GM12878 (cell line): ENCODE results near the gene OSBPL3. TPM values are rescaled to one million over a fixed set of nuclear protein-coding genes. Genes with fewer than 3 reads are reported as not detected.

Experiments
- ATAC-seq: fragments of 200-7000 bp; cut with Tn5 transposase; 3 replicates; pipeline ENCODE4 v1.9.1; 2020; ENCODE audit warnings: mild to moderate bottlenecking, moderate library complexity
- BruUV-seq: library from RNA; stranded (reverse); fragments of 400-500 nt; replicated peaks from 2 replicates; lab custom pipeline; 2021; lab: Mats Ljungman, UMichigan
- CTCF ChIA-PET: fragments of 300-600 bp; sonication (Branson Sonifier 250); formaldehyde crosslinking; extraction: SDS; loops from one replicate; lab custom pipeline; 2021; ENCODE audit warnings: inconsistent platforms; lab: Yijun Ruan, JAX
- POLR2A ChIA-PET: fragments of 350-600 bp; formaldehyde crosslinking; extraction: SDS; loops from one replicate; lab custom pipeline; 2021; ENCODE audit warnings: inconsistent platforms; lab: Charles Lee
- RAD21 ChIA-PET: fragments of 300-600 bp; sonication (Branson Sonifier 250); formaldehyde crosslinking; loops from one replicate; lab custom pipeline; 2023; ENCODE audit warnings: antibody characterized with exemption; ENCODE audit not compliant: unreplicated experiment; lab: Charles Lee
- SMC1A ChIA-PET: fragments of 300-600 bp; sonication (Branson Sonifier 250); formaldehyde crosslinking; loops from one replicate; lab custom pipeline; 2023; ENCODE audit not compliant: unreplicated experiment, uncharacterized antibody; lab: Charles Lee
- DNase-seq: peaks from one replicate; pipeline ENCODE4 v3.0.0-alpha.2; 2011; ENCODE audit warnings: low read depth, low spot score
- FAIRE-seq: peaks from 3 replicates; lab custom pipeline; 2011; peaks lifted over from hg19 to GRCh38; lab: Jason Lieb, UNC
- H2AFZ ChIP-seq: 2 replicates; pipeline ENCODE4 v1.6.0; 2011; ENCODE audit warnings: low read depth, low read length, control low read depth; ENCODE audit not compliant: control insufficient read depth
- H3K27ac ChIP-seq: 2 replicates; pipeline ENCODE4 v1.5.1; 2011; ENCODE audit warnings: control low read depth; ENCODE audit not compliant: control insufficient read depth, insufficient read depth
- H3K27me3 ChIP-seq, 2 experiments: replicated peaks in 1 of 2; 2 replicates each; pipeline versions ENCODE4 v1.6.0 to v1.6.1; 2011; ENCODE audit warnings: low read length in 1 of 2; ENCODE audit not compliant: control insufficient read depth in 2 of 2, insufficient read depth in 2 of 2
- H3K36me3 ChIP-seq, 2 experiments: 2 replicates each; pipeline ENCODE4 v1.5.1; 2011; ENCODE audit warnings: low read length in 1 of 2; ENCODE audit not compliant: control insufficient read depth in 2 of 2, insufficient read depth in 2 of 2
- H3K4me1 ChIP-seq: 2 replicates; pipeline ENCODE4 v1.6.1; 2011; ENCODE audit warnings: mild to moderate bottlenecking, low read length, moderate library complexity, mixed read lengths; ENCODE audit not compliant: control insufficient read depth, insufficient read depth
- H3K4me2 ChIP-seq: 2 replicates; pipeline ENCODE4 v1.6.0; 2011; ENCODE audit warnings: control low read depth; ENCODE audit not compliant: control insufficient read depth, insufficient read depth
- H3K4me3 ChIP-seq: fragments of 200-600 bp; sonication (generic); 2 replicates; pipeline ENCODE4 v1.5.1; 2016
- H3K79me2 ChIP-seq: 2 replicates; pipeline ENCODE4 v1.6.0; 2011; ENCODE audit warnings: low read length; ENCODE audit not compliant: control insufficient read depth, insufficient read depth
- H3K9ac ChIP-seq: 2 replicates; pipeline ENCODE4 v1.8.0; 2011; ENCODE audit warnings: low read length, control low read depth, mixed read lengths; ENCODE audit not compliant: control insufficient read depth, insufficient read depth
- H3K9me3 ChIP-seq: replicated peaks from 3 replicates; pipeline ENCODE4 v1.5.1; 2011; ENCODE audit warnings: mild to moderate bottlenecking, low read length; ENCODE audit not compliant: control insufficient read depth, insufficient read depth
- H4K20me1 ChIP-seq: 2 replicates; pipeline ENCODE4 v1.6.0; 2011; ENCODE audit not compliant: control insufficient read depth, insufficient read depth
- ATF3 ChIP-seq: IDR thresholded peaks from 2 replicates; pipeline ENCODE4 v1.6.1; 2011; ENCODE audit warnings: low read depth, mild to moderate bottlenecking, low read length, moderate library complexity, borderline replicate concordance; ENCODE audit errors: extremely low read depth
- CBX3 ChIP-seq: fragments of 200-600 bp; sonication (generic); IDR thresholded peaks from 2 replicates; pipeline ENCODE4 v1.6.1; 2016; ENCODE audit warnings: low read depth, borderline replicate concordance
- NBN ChIP-seq: fragments of 450-650 bp; IDR thresholded peaks from 2 replicates; pipeline ENCODE4 v1.6.1; 2016
- NKRF ChIP-seq: fragments of 450-650 bp; conservative IDR thresholded peaks from 2 replicates; pipeline ENCODE4 v1.6.1; 2017; ENCODE audit warnings: mild to moderate bottlenecking, moderate library complexity
- NR2C2 ChIP-seq: IDR thresholded peaks from 2 replicates; pipeline ENCODE4 v1.6.1; 2011; ENCODE audit warnings: borderline replicate concordance, low read depth; ENCODE audit not compliant: control insufficient read depth, insufficient read length
- NRF1 ChIP-seq: conservative IDR thresholded peaks from 2 replicates; pipeline ENCODE4 v1.6.1; 2011; ENCODE audit warnings: mild to moderate bottlenecking, low read depth, low read length, improper control_type of control experiment
- SIX5 ChIP-seq: IDR thresholded peaks from 2 replicates; pipeline ENCODE4 v1.6.1; 2011; ENCODE audit warnings: mild to moderate bottlenecking, low read depth, low read length, moderate library complexity; ENCODE audit not compliant: severe bottlenecking
- WGBS: methylation state at CpG from one replicate; pipeline ENCODE4 v1.1.6; 2016; ENCODE audit warnings: low lambda C conversion rate; ENCODE audit not compliant: insufficient replicate concordance, insufficient coverage; ENCODE audit errors: missing lambda C conversion rate; 5-methylcytosine and 5-hydroxymethylcytosine counted together
- in situ Hi-C: fragments of 300-500 bp; cut with MboI; formaldehyde crosslinking; loops from 9 replicates; pipeline ENCODE4 v1.14.3; 2018; ENCODE audit warnings: mixed read lengths
- intact Hi-C: fragments of 100-400 bp; cut with micrococcal nuclease; formaldehyde crosslinking; loops from one replicate; pipeline ENCODE4 v1.14.2; 2022; ENCODE audit not compliant: unreplicated experiment
- polyA plus RNA-seq, 11 experiments: library from polyadenylated mRNA; depleted of rRNA in 4 of 11; unstranded in 6 of 11; stranded (reverse) in 5 of 11; fragments of >200 nt; fragmentation: Nextera tagmentation in 4 of 11; fragmentation: Illumina TruSeq in 1 of 11; extraction: Ambion mirVana in 4 of 11; extraction: Trizol in 1 of 11; gene quantifications; 1 replicate in 1 of 11; 2 replicates in 10 of 11; pipeline versions ENCODE4 v1.2.1 to v1.2.3, GENCODE V29; 2011 to 2016; ENCODE audit warnings: inconsistent platforms in 2 of 11, missing spikeins in 2 of 11, low read depth in 1 of 11
- total RNA-seq, 4 experiments: library from RNA; depleted of rRNA in 3 of 4; stranded (reverse); fragments of >200 nt in 3 of 4; fragmentation: Illumina TruSeq in 1 of 4; extraction: Trizol in 1 of 4; gene quantifications; 2 replicates each; pipeline versions ENCODE4 v1.2.1 to v1.2.3, GENCODE V29; 2013 to 2021

OSBPL3 gene
- total and polyA plus RNA-seq, 10 of the 15 experiments (the other 5 are each of a cell fraction or from before 2014, with no cell fraction given) = 6.1 to 46.6 (median 27.0) TPM

GRCh38 chr7:24874791-24875190, 105.2 kb downstream of the OSBPL3 start:
- no peak for TF ChIP-seq SIX5
- TF ChIP-seq ATF3 = no peak
- in situ Hi-C loops (no loop called here), intact Hi-C loops (no loop called here)
- no TSS peak for BruUV-seq
- ChIA-PET POLR2A (no interaction called here), RAD21 (no interaction called here), CTCF (no interaction called here), SMC1A (no interaction called here)
- Histone ChIP-seq H3K4me1 (peaks cover 27% of the 10 kb centered on the region), H2AFZ (no peak overlapping the region), H3K4me3 (no peak overlapping the region), H3K79me2 (no peaks in the 10 kb centered on the region), H3K27ac (no peak overlapping the region), H3K9me3 (no peaks in the 10 kb centered on the region), H3K36me3 (peaks cover 0 to 9% of the 10 kb centered on the region in 2 experiments; a peak in 3 of 4 replicates), H4K20me1 (no peaks in the 10 kb centered on the region), H3K4me2 (no peak overlapping the region), H3K27me3 (no peaks in the 10 kb centered on the region), H3K9ac (no peak overlapping the region)
- ATAC-seq (no peak), FAIRE-seq (no peak), DNase-seq (no peak)
- 96% methylated on average over 6 of the region's 6 CpGs for WGBS

GRCh38 chr7:24873944-24874343, 106.0 kb downstream of the OSBPL3 start:
- H3K27me3 ChIP-seq = no peaks in the 10 kb centered on the region
- TF ChIP-seq NRF1 = no peak
- TF ChIP-seq NBN = no peak
- no peak for TF ChIP-seq NR2C2
- no peak for TF ChIP-seq ATF3
- TF ChIP-seq CBX3 = no peak
- TF ChIP-seq NKRF = no peak
- TF ChIP-seq, all 136 proteins: peak for 0
- CTCF ChIA-PET = no interaction called here
- Histone ChIP-seq H4K20me1 (no peaks in the 10 kb centered on the region), H3K4me2 (no peak overlapping the region), H2AFZ (no peak overlapping the region), H3K79me2 (no peaks in the 10 kb centered on the region), H3K4me3 (no peak overlapping the region), H3K9ac (no peak overlapping the region), H3K27ac (no peak overlapping the region), H3K36me3 (peaks cover 3 to 9% of the 10 kb centered on the region in 2 experiments), H3K4me1 (peaks cover 27% of the 10 kb centered on the region), H3K9me3 (no peaks in the 10 kb centered on the region)
- POLR2A ChIA-PET = interaction anchor here (0.8 to 1.2 kb wide), 2 partner anchors 20 to 92 kb away, joined by 3 read pairs; no protein-coding TSS in a partner anchor
- ATAC-seq = no peak
- intact Hi-C loops = no loop called here
- DNase-seq = no peak
- FAIRE-seq = no peak
- RAD21 ChIA-PET = no interaction called here
- in situ Hi-C loops = no loop called here
- 87% methylated on average over 4 of the region's 4 CpGs for WGBS
- SMC1A ChIA-PET = interaction anchor here (1.2 kb wide), 1 partner anchor 20 kb away, joined by 4 read pairs; no protein-coding TSS in a partner anchor
- no TSS peak for BruUV-seq
